H9 (cell line): ENCODE measurements around the gene MLLT6. TPM values are rescaled to one million over a fixed set of nuclear protein-coding genes. Genes with fewer than 3 reads are reported as not detected.

Experiments used
- DNase-seq: peaks from one replicate; pipeline ENCODE4 v3.0.0-alpha.2; 2017
- H2AFZ ChIP-seq: one replicate; pipeline ENCODE4 v1.6.1; 2013; ENCODE audit warnings: mild to moderate bottlenecking, low read length, control low read depth, moderate library complexity
- H2AK5ac ChIP-seq: 2 replicates; pipeline ENCODE4 v1.6.1; 2013; ENCODE audit warnings: low read length, control low read depth, mixed read lengths; ENCODE audit not compliant: insufficient read length
- H2BK120ac ChIP-seq: one replicate; pipeline ENCODE4 v1.6.1; 2013; ENCODE audit warnings: low read depth, mild to moderate bottlenecking, low read length, control low read depth, inconsistent platforms; ENCODE audit not compliant: poor library complexity, severe bottlenecking
- H2BK12ac ChIP-seq: 2 replicates; pipeline ENCODE4 v1.6.1; 2013; ENCODE audit warnings: low read length, control low read depth, mixed read lengths, low read depth; ENCODE audit not compliant: insufficient read length
- H2BK15ac ChIP-seq: 2 replicates; pipeline ENCODE4 v1.6.1; 2013; ENCODE audit warnings: low read depth, low read length, control low read depth
- H2BK20ac ChIP-seq: one replicate; pipeline ENCODE4 v1.6.1; 2013; ENCODE audit warnings: low read depth, mild to moderate bottlenecking, low read length, control low read depth, inconsistent platforms; ENCODE audit not compliant: poor library complexity, severe bottlenecking
- H2BK5ac ChIP-seq: 2 replicates; pipeline ENCODE4 v1.6.1; 2013; ENCODE audit warnings: low read length, control low read depth, mixed read lengths; ENCODE audit not compliant: insufficient read length
- H3K14ac ChIP-seq: 2 replicates; pipeline ENCODE4 v1.6.1; 2013; ENCODE audit warnings: low read length, control low read depth; ENCODE audit not compliant: insufficient read depth
- H3K18ac ChIP-seq: 2 replicates; pipeline ENCODE4 v1.6.1; 2013; ENCODE audit warnings: low read depth, mild to moderate bottlenecking, mixed read lengths, low read length, control low read depth; ENCODE audit not compliant: insufficient read length
- H3K23ac ChIP-seq: 2 replicates; pipeline ENCODE4 v1.6.1; 2013; ENCODE audit warnings: low read length, control low read depth, mixed read lengths, low read depth; ENCODE audit not compliant: insufficient read length
- H3K23me2 ChIP-seq: 2 replicates; pipeline ENCODE4 v1.6.1; 2013; ENCODE audit warnings: low read depth, mild to moderate bottlenecking, mixed read lengths, low read length, control low read depth; ENCODE audit not compliant: insufficient read length, poor library complexity, severe bottlenecking
- H3K27ac ChIP-seq: 2 replicates; pipeline ENCODE4 v1.5.1; 2013; ENCODE audit warnings: low read length, control low read depth, mixed read lengths, low read depth; ENCODE audit not compliant: insufficient read length
- H3K27me3 ChIP-seq: 2 replicates; pipeline ENCODE4 v1.6.1; 2013; ENCODE audit warnings: low read length, control low read depth, inconsistent platforms; ENCODE audit not compliant: insufficient read depth
- H3K4ac ChIP-seq: 2 replicates; pipeline ENCODE4 v1.6.1; 2013; ENCODE audit warnings: low read depth, mild to moderate bottlenecking, control low read depth, inconsistent platforms, low read length, moderate library complexity
- H3K4me1 ChIP-seq: 2 replicates; pipeline ENCODE4 v1.6.1; 2013; ENCODE audit warnings: low read length, control low read depth, inconsistent platforms; ENCODE audit not compliant: insufficient read depth
- H3K4me2 ChIP-seq: 2 replicates; pipeline ENCODE4 v1.6.1; 2013; ENCODE audit warnings: low read length, control low read depth, mixed read lengths; ENCODE audit not compliant: insufficient read length, insufficient read depth
- H3K56ac ChIP-seq: 2 replicates; pipeline ENCODE4 v1.6.1; 2013; ENCODE audit warnings: low read depth, mild to moderate bottlenecking, mixed read lengths, low read length, control low read depth; ENCODE audit not compliant: insufficient read length
- H3K79me1 ChIP-seq: 2 replicates; pipeline ENCODE4 v1.6.1; 2013; ENCODE audit warnings: low read depth, mild to moderate bottlenecking, moderate library complexity, low read length, control low read depth, inconsistent platforms; ENCODE audit not compliant: insufficient read depth, poor library complexity, severe bottlenecking
- H3K79me2 ChIP-seq: 2 replicates; pipeline ENCODE4 v1.6.1; 2013; ENCODE audit warnings: low read length, control low read depth, inconsistent platforms; ENCODE audit not compliant: insufficient read depth
- H3K9ac ChIP-seq: 2 replicates; pipeline ENCODE4 v1.6.1; 2013; ENCODE audit warnings: low read length, control low read depth, mixed read lengths; ENCODE audit not compliant: insufficient read length; ENCODE audit errors: extremely low read depth
- H3K9me3 ChIP-seq: one replicate; pipeline ENCODE4 v1.6.1; 2013; ENCODE audit warnings: low read depth, low read length, inconsistent platforms; ENCODE audit not compliant: control insufficient read depth
- H3T11ph ChIP-seq: one replicate; pipeline ENCODE4 v1.6.1; 2013; ENCODE audit warnings: mild to moderate bottlenecking, low read length, control low read depth, inconsistent platforms
- H4K20me1 ChIP-seq: one replicate; pipeline ENCODE4 v1.6.1; 2013; ENCODE audit not compliant: control insufficient read depth, insufficient read length, insufficient read depth
- H4K5ac ChIP-seq: 2 replicates; pipeline ENCODE4 v1.6.1; 2013; ENCODE audit warnings: low read depth, mild to moderate bottlenecking, mixed read lengths, low read length, control low read depth; ENCODE audit not compliant: insufficient read length
- H4K8ac ChIP-seq: replicated peaks from 2 replicates; pipeline ENCODE4 v1.6.1; 2013; ENCODE audit warnings: low read length, control low read depth, mixed read lengths, low read depth; ENCODE audit not compliant: insufficient read length
- H4K91ac ChIP-seq: 2 replicates; pipeline ENCODE4 v1.6.1; 2013; ENCODE audit warnings: low read depth, mild to moderate bottlenecking, moderate library complexity, mixed read lengths, low read length, control low read depth; ENCODE audit not compliant: insufficient read length
- H3K27ac Mint-ChIP-seq, 3 experiments: 2 replicates in 2 of 3; 3 replicates in 1 of 3; pipeline ENCODE4 v1.8.0; 2020 to 2021; ENCODE audit warnings: mixed read lengths in 3 of 3, mild to moderate bottlenecking in 1 of 3, moderate library complexity in 1 of 3
- H3K27me3 Mint-ChIP-seq: 2 replicates; pipeline ENCODE4 v1.8.0; 2021; ENCODE audit warnings: low read depth, mild to moderate bottlenecking, moderate library complexity, mixed read lengths
- H3K36me3 Mint-ChIP-seq, 3 experiments: 2 replicates in 2 of 3; 3 replicates in 1 of 3; pipeline ENCODE4 v1.8.0; 2020 to 2021; ENCODE audit warnings: low read depth in 3 of 3, mixed read lengths in 3 of 3; ENCODE audit not compliant: insufficient read depth in 1 of 3
- H3K4me1 Mint-ChIP-seq, 2 experiments: 2 replicates each; pipeline ENCODE4 v1.8.0; 2020; ENCODE audit warnings: mixed read lengths in 2 of 2
- H3K4me3 Mint-ChIP-seq, 2 experiments: 2 replicates in 1 of 2; 3 replicates in 1 of 2; pipeline ENCODE4 v1.8.0; 2020 to 2021; ENCODE audit warnings: mild to moderate bottlenecking in 2 of 2, mixed read lengths in 2 of 2, moderate library complexity in 1 of 2
- H3K9me3 Mint-ChIP-seq, 2 experiments: 2 replicates in 1 of 2; 3 replicates in 1 of 2; pipeline ENCODE4 v1.8.0; 2020; ENCODE audit warnings: mild to moderate bottlenecking in 2 of 2, mixed read lengths in 2 of 2, moderate library complexity in 1 of 2
- CTCF ChIP-seq: fragments of 200-600 bp; sonication (generic); conservative IDR thresholded peaks from 3 replicates; pipeline ENCODE4 v1.8.0; 2021; ENCODE audit warnings: antibody characterized with exemption, mild to moderate bottlenecking
- WGBS: extraction: QIAGEN DNeasy Blood & Tissue Kit; methylation state at CpG from one replicate; pipeline ENCODE4 v1.1.7; 2013; ENCODE audit warnings: missing lambda C conversion rate, low lambda C conversion rate, mixed read lengths; ENCODE audit not compliant: insufficient read length; ENCODE audit errors: extremely low coverage; 5-methylcytosine and 5-hydroxymethylcytosine counted together
- total RNA-seq: library from RNA; stranded (reverse); gene quantifications from 2 replicates; pipeline ENCODE4 v1.2.1, GENCODE V29; 2021

MLLT6 gene
- total RNA-seq, 1 experiment from 2014 or later = 26.4 TPM

GRCh38 chr17:38705523-38705802 lies 390 bp downstream of the MLLT6 start:
- Histone ChIP-seq H2BK120ac (no peak overlapping the region), H3K23me2 (peaks cover 25% of the 10 kb centered on the region), H4K8ac (no peak overlapping the region), H3K27me3 (peaks cover 53% of the 10 kb centered on the region), H2BK12ac (no peak overlapping the region), H3K18ac (no peak overlapping the region), H4K5ac (no peak overlapping the region), H2AFZ (no peak overlapping the region), H3K4ac (no peak overlapping the region), H3K9me3 (no peaks in the 10 kb centered on the region), H2BK20ac (no peak overlapping the region), H3K23ac (no peak overlapping the region), H3K79me2 (no peaks in the 10 kb centered on the region), H2AK5ac (no peak overlapping the region), H3K56ac (no peak overlapping the region), H3T11ph (no peak overlapping the region), H3K79me1 (no peaks in the 10 kb centered on the region), H3K27ac (no peak overlapping the region), H3K4me2 (peak overlapping the region; percentile 58), H2BK15ac (no peak overlapping the region), H3K9ac (no peak overlapping the region), H4K20me1 (no peaks in the 10 kb centered on the region), H3K14ac (no peak overlapping the region), H2BK5ac (no peak overlapping the region), H4K91ac (no peak overlapping the region), H3K4me1 (peaks cover 5% of the 10 kb centered on the region; the same call in 1 of the 2 replicates)
- Mint-ChIP-seq H3K27me3 (peaks cover 91% of the 10 kb centered on the region), H3K36me3 (no peaks in the 10 kb centered on the region; a peak in 3 of 7 replicates), H3K4me1 (peaks cover 42 to 64% of the 10 kb centered on the region in 2 experiments), H3K27ac (no peak overlapping the region), H3K9me3 (peaks cover 0 to under 1% of the 10 kb centered on the region in 2 experiments; a peak in 3 of 5 replicates), H3K4me3 (peak overlapping the region; percentile 64 to 90; a peak in 4 of 5 replicates)
- no peak for TF ChIP-seq CTCF
- no CpG with 5 or more reads among the region's 32 CpGs for WGBS
- DNase-seq = no peak
